ENCODE measurements around the gene GGACT. TPM values are rescaled to one million over a fixed set of nuclear protein-coding genes. Genes with fewer than 3 reads are reported as not detected.

The GGACT gene
- total and polyA plus RNA-seq, 2 of the 8 experiments (the other 6 are each of a cell fraction or from before 2014, with no cell fraction given): 1.1 to 1.5 TPM

DNA sequence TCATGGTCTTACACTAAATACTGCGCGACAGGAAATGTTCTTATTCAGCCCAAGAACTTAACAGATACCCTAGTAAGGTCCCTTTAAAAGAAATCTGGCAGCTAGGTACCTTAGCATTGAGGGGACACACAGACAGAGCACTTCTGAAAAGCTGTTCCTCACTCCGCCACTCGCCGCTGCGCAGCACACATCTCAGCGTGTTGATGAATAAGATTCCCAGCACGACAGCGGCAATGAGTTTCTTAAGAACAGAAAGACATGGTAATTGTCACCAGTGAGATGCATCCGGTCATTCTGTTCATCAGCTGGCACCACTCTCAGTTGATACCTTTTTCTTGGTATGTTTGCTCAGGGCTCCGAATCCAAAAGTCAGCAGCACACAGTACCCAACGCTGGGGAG, 46.1 kb upstream of the GGACT start (continued):
- TF ChIP-seq, protein P1, sequence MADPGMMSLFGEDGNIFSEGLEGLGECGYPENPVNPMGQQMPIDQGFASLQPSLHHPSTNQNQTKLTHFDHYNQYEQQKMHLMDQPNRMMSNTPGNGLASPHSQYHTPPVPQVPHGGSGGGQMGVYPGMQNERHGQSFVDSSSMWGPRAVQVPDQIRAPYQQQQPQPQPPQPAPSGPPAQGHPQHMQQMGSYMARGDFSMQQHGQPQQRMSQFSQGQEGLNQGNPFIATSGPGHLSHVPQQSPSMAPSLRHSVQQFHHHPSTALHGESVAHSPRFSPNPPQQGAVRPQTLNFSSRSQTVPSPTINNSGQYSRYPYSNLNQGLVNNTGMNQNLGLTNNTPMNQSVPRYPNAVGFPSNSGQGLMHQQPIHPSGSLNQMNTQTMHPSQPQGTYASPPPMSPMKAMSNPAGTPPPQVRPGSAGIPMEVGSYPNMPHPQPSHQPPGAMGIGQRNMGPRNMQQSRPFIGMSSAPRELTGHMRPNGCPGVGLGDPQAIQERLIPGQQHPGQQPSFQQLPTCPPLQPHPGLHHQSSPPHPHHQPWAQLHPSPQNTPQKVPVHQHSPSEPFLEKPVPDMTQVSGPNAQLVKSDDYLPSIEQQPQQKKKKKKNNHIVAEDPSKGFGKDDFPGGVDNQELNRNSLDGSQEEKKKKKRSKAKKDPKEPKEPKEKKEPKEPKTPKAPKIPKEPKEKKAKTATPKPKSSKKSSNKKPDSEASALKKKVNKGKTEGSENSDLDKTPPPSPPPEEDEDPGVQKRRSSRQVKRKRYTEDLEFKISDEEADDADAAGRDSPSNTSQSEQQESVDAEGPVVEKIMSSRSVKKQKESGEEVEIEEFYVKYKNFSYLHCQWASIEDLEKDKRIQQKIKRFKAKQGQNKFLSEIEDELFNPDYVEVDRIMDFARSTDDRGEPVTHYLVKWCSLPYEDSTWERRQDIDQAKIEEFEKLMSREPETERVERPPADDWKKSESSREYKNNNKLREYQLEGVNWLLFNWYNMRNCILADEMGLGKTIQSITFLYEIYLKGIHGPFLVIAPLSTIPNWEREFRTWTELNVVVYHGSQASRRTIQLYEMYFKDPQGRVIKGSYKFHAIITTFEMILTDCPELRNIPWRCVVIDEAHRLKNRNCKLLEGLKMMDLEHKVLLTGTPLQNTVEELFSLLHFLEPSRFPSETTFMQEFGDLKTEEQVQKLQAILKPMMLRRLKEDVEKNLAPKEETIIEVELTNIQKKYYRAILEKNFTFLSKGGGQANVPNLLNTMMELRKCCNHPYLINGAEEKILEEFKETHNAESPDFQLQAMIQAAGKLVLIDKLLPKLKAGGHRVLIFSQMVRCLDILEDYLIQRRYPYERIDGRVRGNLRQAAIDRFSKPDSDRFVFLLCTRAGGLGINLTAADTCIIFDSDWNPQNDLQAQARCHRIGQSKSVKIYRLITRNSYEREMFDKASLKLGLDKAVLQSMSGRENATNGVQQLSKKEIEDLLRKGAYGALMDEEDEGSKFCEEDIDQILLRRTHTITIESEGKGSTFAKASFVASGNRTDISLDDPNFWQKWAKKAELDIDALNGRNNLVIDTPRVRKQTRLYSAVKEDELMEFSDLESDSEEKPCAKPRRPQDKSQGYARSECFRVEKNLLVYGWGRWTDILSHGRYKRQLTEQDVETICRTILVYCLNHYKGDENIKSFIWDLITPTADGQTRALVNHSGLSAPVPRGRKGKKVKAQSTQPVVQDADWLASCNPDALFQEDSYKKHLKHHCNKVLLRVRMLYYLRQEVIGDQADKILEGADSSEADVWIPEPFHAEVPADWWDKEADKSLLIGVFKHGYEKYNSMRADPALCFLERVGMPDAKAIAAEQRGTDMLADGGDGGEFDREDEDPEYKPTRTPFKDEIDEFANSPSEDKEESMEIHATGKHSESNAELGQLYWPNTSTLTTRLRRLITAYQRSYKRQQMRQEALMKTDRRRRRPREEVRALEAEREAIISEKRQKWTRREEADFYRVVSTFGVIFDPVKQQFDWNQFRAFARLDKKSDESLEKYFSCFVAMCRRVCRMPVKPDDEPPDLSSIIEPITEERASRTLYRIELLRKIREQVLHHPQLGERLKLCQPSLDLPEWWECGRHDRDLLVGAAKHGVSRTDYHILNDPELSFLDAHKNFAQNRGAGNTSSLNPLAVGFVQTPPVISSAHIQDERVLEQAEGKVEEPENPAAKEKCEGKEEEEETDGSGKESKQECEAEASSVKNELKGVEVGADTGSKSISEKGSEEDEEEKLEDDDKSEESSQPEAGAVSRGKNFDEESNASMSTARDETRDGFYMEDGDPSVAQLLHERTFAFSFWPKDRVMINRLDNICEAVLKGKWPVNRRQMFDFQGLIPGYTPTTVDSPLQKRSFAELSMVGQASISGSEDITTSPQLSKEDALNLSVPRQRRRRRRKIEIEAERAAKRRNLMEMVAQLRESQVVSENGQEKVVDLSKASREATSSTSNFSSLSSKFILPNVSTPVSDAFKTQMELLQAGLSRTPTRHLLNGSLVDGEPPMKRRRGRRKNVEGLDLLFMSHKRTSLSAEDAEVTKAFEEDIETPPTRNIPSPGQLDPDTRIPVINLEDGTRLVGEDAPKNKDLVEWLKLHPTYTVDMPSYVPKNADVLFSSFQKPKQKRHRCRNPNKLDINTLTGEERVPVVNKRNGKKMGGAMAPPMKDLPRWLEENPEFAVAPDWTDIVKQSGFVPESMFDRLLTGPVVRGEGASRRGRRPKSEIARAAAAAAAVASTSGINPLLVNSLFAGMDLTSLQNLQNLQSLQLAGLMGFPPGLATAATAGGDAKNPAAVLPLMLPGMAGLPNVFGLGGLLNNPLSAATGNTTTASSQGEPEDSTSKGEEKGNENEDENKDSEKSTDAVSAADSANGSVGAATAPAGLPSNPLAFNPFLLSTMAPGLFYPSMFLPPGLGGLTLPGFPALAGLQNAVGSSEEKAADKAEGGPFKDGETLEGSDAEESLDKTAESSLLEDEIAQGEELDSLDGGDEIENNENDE (IDR thresholded peaks at IDR 0.05; ENCODE audit: insufficient replicate concordance, low read length): no peak
- TF ChIP-seq, protein P2, sequence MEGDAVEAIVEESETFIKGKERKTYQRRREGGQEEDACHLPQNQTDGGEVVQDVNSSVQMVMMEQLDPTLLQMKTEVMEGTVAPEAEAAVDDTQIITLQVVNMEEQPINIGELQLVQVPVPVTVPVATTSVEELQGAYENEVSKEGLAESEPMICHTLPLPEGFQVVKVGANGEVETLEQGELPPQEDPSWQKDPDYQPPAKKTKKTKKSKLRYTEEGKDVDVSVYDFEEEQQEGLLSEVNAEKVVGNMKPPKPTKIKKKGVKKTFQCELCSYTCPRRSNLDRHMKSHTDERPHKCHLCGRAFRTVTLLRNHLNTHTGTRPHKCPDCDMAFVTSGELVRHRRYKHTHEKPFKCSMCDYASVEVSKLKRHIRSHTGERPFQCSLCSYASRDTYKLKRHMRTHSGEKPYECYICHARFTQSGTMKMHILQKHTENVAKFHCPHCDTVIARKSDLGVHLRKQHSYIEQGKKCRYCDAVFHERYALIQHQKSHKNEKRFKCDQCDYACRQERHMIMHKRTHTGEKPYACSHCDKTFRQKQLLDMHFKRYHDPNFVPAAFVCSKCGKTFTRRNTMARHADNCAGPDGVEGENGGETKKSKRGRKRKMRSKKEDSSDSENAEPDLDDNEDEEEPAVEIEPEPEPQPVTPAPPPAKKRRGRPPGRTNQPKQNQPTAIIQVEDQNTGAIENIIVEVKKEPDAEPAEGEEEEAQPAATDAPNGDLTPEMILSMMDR (IDR thresholded peaks at IDR 0.05; ENCODE audit: control extremely low read depth in 1 of 3, insufficient read depth in 1 of 3, low read depth in 1 of 3, low read length in 3 of 3): no peak
- TF ChIP-seq SP1 (IDR thresholded peaks at IDR 0.05; ENCODE audit: low read depth, low read length) (no peak), PHF8 (conservative IDR thresholded peaks at IDR 0.05; ENCODE audit: low read depth, low read length) (no peak), SIX5 (IDR thresholded peaks at IDR 0.05; ENCODE audit: low read depth, low read length) (no peak), POLR2AphosphoS5 (IDR thresholded peaks at IDR 0.05; ENCODE audit: low read depth, low read length) (no peak), JUN (IDR thresholded peaks at IDR 0.05; ENCODE audit: low read depth, low read length) (no peak), RBBP5 (IDR thresholded peaks at IDR 0.05; ENCODE audit: borderline replicate concordance, low read depth, low read length) (no peak)

All from H1 (cell line).